ENCODE data around the gene MTHFSD. TPM values are rescaled to one million over a fixed set of nuclear protein-coding genes. Genes with fewer than 3 reads are reported as not detected.

MTHFSD gene
- total RNA-seq, 3 donors from 2014 or later, result 15.8 to 30.2 (median 27.7) TPM

GRCh38 chr16:86581458-86581857 lies 26.4 kb upstream of the MTHFSD start:
- no peak for DNase-seq (ENCODE audit: low spot score in 2 of 2)
- Histone ChIP-seq H3K36me3 (no peaks in the 10 kb centered on the region), H3K9me3 (no peaks in the 10 kb centered on the region), H3K4me3 (no peak overlapping the region), H3K27me3 (peaks cover 0 to 53% of the 10 kb centered on the region in 2 donors), H3K27ac (no peak overlapping the region), H3K4me1 (no peaks in the 10 kb centered on the region)
- intact Hi-C loops (cut with DNase I; ENCODE audit: low total_unique reads), result no loop called here
- TF ChIP-seq POLR2AphosphoS5 (IDR thresholded peaks at IDR 0.05) (no peak), POLR2A (IDR thresholded peaks at IDR 0.05) (no peak), CTCF (IDR thresholded peaks at IDR 0.05) (no peak)

- no peak for TF ChIP-seq CTCF (IDR thresholded peaks at IDR 0.05)
- no peak for TF ChIP-seq POLR2AphosphoS5 (IDR thresholded peaks at IDR 0.05)
- TF ChIP-seq POLR2A (IDR thresholded peaks at IDR 0.05), result no peak
- no peaks in the 10 kb centered on the region for H3K4me1 ChIP-seq
- intact Hi-C loops (cut with DNase I; ENCODE audit: low total_unique reads), result no loop called here
- no peaks in the 10 kb centered on the region for H3K36me3 ChIP-seq
- no peak overlapping the region for H3K4me3 ChIP-seq
- H3K9me3 ChIP-seq, result no peaks in the 10 kb centered on the region
- H3K27me3 ChIP-seq, result peaks cover 0 to 57% of the 10 kb centered on the region in 2 donors
- no peak overlapping the region for H3K27ac ChIP-seq
- no peak for DNase-seq (ENCODE audit: low spot score in 2 of 2)
Measured at GRCh38 chr16:86580791-86581170, 25.7 kb upstream of the MTHFSD start.

- no peak for DNase-seq (ENCODE audit: low spot score in 2 of 2)
- Histone ChIP-seq H3K27me3 (peaks cover 0 to 62% of the 10 kb centered on the region in 2 donors), H3K36me3 (no peaks in the 10 kb centered on the region), H3K4me3 (no peak overlapping the region), H3K4me1 (no peaks in the 10 kb centered on the region), H3K9me3 (no peaks in the 10 kb centered on the region), H3K27ac (no peak overlapping the region)
- intact Hi-C loops (cut with DNase I; ENCODE audit: low total_unique reads), result no loop called here
- TF ChIP-seq CTCF (IDR thresholded peaks at IDR 0.05), result no peak
- TF ChIP-seq POLR2AphosphoS5 (IDR thresholded peaks at IDR 0.05), result no peak
- TF ChIP-seq POLR2A (IDR thresholded peaks at IDR 0.05), result no peak
Measured at GRCh38 chr16:86580063-86580790, 25.2 kb upstream of the MTHFSD start.

- Histone ChIP-seq H3K27me3 (peaks cover 0 to 65% of the 10 kb centered on the region in 2 donors), H3K27ac (peak overlapping the region in 1 of 2 donors; percentile 51), H3K4me1 (no peaks in the 10 kb centered on the region), H3K9me3 (no peaks in the 10 kb centered on the region), H3K36me3 (no peaks in the 10 kb centered on the region), H3K4me3 (peak overlapping the region; percentile 4 to 57 (median 23))
- no peak for DNase-seq (ENCODE audit: low spot score in 2 of 2)
- intact Hi-C loops (cut with DNase I; ENCODE audit: low total_unique reads), result no loop called here
- TF ChIP-seq CTCF (IDR thresholded peaks at IDR 0.05) (no peak), POLR2AphosphoS5 (IDR thresholded peaks at IDR 0.05) (no peak), POLR2A (IDR thresholded peaks at IDR 0.05) (no peak)
Measured at GRCh38 chr16:86579268-86580062, 24.4 kb upstream of the MTHFSD start.

Data from breast epithelium (tissue), 4 donors.